Endometrial microvascular endothelial cells (primary cell): ENCODE measurements around the gene TMEM255B. TPM values are rescaled to one million over a fixed set of nuclear protein-coding genes. Genes with fewer than 3 reads are reported as not detected.
"Not testable (repeated sequence)": the region's sequence is repeated elsewhere in the genome, so short reads cannot be mapped to it uniquely, and the experiment has no call there.

Source experiments
- in situ Hi-C: cut with HindIII; loops from 2 replicates; pipeline ENCODE4 v1.10.0; 2017; ENCODE audit warnings: low sequenced_read_pairs, low pct_unique_long_range_greater_than_20kb; ENCODE audit errors: inconsistent ontology term
- total RNA-seq: library from RNA; depleted of rRNA; stranded (reverse); fragments of >200 nt; gene quantifications from one replicate; pipeline ENCODE4 v1.2.3, GENCODE V29; 2015; ENCODE audit errors: inconsistent ontology term

Gene TMEM255B
- total RNA-seq, 1 donor from 2014 or later = 31.3 TPM

DNA sequence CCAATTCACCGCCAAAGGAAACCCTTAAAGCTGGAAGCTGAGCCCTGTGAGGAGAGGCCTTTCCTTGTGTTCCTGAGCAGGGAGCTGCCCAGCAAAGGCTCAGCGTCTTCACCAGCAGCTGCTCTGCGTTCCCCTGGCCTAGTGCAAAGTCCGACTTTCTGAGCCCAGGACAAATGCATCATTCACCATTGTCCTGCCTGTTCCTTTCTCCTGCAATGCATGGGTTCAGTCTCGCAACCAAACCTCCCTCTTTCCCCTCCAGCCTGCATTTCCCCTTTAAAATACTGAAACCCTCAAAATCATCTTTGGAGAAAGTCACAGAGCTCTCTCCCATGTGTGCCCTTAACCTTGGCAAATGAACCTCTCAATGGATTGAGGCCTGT is 12.9 kb upstream of the TMEM255B start:
- in situ Hi-C loops = no loop called here

DNA sequence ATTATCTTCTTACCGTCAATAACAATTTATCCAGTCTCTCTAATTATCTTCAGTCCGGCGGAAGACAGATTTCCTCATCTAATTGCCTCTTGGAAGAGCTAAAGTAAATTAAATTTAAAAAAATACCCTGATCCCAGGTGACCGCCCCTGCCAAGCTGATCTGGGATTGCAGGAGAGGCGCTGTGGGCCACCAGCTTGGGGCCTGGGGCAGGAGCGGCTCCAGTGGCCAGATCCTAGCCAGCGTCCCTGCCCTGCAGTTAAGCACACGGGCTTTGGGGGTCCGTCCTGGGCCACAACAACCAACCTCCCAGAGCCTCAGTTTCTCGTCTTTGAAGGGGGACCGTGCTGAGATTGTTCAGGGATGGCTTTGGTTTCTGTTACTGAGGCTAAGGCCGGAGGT is 12.4 kb upstream of the TMEM255B start:
- in situ Hi-C loops = no loop called here

DNA sequence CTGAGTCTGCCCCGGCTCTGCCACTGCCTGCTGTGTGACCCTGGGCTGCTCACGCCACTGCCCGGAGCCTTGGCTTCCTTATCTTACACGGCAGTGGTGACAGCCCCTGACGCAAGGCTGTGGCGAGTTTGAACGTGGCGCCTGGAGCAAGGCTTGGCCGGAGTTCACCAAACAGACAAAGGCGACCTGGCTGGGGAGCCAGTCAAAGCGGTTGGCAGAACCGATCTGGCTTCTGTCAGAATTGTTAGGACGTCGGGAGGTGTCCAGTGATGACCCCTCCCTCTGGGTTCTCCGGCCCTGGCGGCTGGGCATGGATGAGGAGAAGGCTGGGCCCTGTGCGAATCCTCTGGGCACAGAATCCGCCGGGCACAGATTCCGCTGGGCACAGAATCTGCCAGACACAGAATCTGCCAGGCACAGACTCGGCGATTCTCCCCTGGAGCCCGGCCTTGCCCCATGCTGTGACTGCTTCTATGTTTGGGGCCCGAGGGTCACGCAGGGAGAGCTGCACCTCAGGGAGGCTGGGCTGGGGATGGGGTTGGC is 11.7 kb upstream of the TMEM255B start:
- in situ Hi-C loops = no loop called here

DNA sequence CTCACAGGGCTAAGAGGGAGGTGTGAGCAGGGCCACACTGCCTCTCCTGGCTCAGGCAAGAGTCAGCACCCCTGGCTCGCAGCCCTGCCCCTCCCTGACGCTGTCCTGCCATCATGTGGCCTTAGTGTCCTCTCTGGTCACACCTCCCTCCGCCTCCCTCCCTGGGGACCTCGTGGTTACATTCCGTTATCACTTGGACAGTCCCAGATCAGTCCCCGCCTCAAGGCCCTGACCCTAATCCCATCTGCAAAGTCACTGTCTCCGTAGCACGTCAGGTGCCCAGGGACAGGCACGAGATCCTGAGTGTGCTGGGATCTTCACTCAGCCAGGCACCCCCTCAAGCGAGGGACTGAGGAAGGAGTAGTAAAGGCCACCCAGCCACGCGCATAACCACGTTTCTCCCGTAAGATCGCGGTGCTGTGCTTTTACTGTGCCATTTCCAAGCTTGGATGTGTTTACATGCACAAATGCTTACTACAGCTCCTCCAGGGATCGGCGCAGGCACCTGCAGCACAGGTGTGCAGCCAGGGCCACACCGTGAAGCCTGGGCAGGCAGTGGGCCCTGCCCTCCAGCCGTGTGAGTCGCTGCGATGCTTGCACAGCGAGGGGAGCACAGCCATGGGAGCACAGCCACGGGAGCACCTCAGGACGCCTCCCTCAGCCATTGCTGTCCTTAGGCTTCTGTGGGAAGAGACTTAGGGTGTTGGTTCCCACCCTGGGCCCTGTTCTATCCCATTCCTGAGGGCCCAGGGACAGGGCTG is 10.7 kb upstream of the TMEM255B start:
- in situ Hi-C loops = no loop called here

DNA sequence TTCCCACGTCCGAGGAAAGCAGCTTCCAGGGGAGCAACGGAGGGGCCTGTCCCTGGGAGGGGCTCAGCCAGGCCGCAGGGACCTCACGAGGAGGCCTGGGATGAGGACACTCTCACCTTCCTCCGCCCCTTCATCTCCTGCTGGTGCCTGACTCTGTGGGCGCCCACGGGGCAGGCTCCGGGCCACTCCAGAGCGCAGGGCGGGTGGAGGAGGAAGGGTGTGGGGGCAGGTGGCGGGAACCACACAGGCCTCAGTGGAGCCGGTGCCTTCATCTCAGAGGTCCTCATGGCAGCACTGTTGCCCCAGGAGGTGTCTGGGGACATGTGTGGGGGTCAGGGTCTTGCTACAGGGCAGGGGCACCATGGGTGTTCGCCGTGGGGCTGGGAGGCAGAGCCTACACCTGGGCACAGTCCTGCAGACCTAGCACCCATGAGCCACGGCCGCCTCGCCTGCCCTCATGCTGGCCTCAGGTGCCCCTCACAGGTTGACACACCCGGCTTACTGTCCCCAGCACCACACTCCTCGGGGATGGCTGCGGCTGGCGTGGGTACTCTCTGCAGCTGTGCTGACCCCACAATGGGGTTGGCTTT is 10.1 kb upstream of the TMEM255B start:
- in situ Hi-C loops = no loop called here

DNA sequence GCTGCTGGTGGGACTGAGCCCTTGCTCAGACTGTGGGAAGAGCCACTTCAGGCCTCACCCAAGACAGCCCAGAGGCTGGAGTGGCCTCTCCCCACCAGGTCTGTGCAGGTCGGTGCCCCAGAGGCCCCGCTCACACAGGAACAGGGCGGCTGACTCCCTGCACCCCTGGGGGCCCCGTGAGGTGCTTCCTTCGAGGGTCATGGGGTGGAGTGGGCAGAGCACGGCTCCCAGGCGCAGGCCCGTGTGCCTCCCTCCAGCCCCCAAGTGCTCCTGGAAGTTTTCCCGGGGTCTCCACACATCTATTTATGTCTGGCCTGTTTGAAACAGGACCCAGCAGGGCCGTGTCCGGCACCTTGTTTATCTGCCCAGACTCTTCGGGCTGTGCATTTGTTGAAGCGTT is 9.5 kb upstream of the TMEM255B start:
- in situ Hi-C loops = no loop called here

DNA sequence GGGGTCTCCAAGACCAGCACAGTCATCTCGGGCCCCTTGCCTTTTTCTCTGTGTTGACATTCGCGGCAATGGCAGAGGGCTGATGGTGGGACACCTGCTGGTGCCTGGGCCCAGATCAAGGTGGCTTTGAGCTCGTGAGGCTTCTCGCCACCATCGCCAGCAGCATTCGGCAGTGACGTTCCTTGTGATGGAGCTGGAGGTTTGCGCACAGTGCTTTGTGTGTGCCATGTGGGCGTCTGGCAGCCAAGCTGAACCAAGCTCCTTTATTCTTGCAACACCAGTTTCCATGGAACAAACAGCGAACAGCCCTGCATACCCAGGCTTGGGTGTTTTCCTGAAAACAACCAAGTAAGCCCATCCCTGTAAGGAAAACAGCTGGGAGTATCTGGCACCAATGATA is 9.1 kb upstream of the TMEM255B start:
- in situ Hi-C loops = no loop called here

DNA sequence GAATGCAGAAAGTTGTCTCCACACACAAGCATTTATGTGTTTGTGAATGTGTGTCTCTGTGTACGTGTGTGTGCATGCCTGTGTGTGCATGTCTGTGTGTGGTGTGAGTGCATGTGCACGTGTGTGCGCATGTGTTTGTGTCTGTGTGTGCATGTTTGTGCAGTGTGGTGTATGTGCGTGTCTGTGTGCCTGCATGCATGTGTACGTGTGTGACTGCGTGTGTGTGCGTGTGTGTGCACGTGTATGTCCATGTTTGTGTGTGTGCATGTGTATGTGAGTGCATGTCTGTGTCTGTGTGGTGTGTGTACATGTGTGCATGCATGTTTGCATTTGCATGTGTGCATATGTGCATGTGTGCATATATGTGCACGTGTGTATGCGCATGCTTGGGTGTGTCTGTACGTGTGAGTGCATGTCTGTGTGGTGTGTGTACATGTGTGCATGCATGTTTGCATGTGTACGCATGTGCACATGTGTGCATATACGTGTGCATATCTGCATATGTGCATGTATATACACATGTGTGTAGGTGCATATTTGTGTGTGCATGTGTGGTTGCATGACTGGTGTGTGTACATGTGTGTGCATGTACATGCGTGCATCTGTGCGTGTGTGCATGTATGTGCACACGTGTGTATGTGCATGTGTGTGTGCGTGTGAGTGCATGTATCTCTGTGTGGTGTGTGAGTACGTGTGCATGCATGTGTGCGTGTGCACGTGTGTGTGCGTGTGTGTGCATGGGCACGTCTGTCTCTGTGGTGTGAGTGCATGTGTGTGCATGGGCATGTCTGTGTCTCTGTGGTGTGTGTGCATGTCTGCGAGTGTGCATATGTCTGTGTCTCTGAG is 8.2 kb upstream of the TMEM255B start:
- in situ Hi-C loops = no loop called here

DNA sequence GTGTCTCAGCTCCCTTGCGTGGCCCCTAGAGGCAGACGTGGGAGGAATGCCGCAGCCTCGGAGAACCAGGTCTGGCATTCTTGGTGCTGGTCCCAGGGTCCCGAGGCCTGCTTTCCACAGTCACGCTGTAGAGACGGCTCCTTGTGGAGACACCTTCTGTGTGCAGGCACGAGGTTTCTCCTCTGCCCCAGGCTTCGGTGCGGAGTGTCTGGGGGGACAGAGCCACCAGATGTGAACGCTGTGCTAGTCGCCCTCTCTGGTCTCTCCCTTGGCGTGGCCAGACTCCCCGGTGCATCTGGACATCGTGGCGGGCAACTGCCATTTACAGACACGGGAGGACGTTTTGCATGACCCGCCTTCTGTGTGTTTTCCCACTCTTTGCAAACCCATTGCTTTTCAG is 7.5 kb upstream of the TMEM255B start:
- in situ Hi-C loops = no loop called here

DNA sequence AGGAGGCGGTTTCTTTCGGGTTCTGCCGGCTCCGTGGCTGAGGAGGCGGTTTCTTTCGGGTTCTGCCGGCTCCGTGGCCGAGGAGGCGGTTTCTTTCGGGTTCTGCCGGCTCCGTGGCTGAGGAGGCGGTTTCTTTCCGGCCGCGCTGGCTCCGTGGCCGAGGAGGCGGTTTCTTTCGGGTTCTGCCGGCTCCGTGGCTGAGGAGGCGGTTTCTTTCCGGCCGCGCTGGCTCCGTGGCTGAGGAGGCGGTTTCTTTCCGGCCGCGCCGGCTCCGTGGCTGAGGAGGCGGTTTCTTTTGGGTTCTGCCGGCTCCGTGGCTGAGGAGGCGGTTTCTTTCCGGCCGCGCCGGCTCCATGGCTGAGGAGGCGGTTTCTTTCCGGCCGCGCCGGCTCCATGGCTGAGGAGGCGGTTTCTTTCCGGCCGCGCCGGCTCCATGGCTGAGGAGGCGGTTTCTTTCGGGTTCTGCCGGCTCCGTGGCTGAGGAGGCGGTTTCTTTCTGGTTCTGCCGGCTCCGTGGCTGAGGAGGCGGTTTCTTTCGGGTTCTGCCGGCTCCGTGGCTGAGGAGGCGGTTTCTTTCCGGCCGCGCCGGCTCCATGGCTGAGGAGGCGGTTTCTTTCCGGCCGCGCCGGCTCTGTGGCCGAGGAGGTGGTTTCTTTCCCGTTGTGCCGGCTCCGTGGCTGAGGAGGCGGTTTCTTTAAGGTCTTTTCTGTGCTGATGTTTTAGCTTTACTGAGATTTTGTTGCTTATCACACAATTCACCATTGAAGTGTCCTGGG is 6.6 kb upstream of the TMEM255B start:
- in situ Hi-C loops = not testable (repeated sequence)

DNA sequence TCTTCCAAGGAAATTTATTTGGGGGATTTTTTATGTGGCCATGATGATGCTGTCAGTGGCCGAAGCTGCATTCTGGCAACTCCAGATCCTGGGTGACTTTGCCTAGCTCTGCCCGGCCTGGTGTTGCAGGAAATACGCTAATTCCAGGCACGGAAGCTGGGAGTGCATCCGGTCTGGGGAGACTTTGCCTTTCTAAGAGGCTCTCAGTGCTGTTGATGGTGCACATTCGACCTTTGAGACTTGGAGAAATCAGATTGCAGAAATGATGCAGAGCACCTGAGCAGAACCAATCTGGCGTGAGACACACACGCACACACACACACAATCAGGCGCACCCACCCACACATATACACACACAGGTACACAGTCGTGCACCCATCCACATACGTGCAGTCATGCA is 5.9 kb upstream of the TMEM255B start:
- in situ Hi-C loops = no loop called here

DNA sequence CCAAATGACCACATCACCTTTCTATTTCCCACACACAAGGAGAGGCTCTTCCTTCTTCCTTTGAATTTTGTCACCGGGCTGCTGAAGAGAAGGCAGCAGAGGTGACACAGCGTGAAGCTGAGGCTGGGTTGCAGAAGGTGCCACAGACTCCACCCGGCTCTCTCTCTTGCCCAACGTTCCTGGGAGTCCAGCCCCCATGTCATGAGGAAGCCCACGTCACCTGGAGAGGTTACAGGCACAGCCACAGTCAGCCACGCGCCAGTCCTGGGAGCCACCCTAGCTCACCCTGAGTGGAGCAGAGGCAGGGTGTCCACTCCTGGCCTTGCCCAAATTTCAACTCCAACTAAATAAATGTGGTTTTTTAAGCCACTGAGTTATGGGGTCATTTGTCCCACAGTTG is 4.8 kb upstream of the TMEM255B start:
- in situ Hi-C loops = no loop called here

DNA sequence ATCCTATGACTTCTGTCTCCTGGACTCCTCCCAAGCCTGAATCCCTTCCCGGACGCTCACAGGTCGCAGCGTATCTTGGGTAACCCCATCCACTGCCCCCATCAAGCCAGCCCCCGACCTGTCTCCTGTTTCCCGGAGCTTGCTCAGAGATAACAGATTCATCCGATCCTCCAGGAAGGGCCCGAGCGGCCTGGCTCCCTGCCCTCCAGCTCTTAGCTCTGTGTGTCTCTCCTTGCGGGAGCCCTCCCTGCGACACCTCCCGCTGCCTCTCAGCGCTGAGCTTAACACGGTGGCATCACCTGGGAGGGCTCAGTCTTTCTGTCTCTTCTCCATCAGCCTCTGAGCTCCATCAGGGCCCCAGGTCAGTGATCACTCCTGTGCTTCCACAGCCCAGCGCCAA is 4.3 kb upstream of the TMEM255B start:
- in situ Hi-C loops = no loop called here

DNA sequence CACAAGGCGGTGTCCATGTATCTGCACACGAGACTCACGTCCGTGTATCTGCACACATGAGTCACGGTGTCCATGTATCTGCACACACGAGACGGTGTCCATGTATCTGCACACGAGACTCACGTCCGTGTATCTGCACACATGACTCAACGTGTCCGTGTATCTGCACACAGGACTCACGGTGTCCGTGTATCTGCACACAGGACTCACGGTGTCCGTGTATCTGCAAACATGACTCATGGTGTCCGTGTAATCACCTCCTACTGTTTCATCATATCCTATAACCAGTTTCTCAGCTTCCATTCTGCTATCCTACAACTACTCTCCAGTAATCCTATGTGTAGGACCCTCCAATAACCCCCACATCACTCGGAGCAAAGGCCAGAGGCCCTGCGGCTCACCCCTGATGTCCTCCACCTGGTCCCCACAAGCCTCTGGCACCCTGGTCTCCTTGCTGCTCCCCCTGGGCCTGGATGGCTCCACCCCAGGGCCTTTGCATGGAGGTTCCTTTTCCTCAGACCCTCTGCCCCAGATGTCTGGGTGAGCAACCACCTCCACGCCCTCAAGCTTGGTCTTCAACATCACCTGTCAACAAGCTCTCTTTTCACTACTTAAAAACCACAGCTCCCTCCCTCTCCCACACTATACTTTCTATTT is 2.5 kb upstream of the TMEM255B start:
- in situ Hi-C loops = no loop called here

DNA sequence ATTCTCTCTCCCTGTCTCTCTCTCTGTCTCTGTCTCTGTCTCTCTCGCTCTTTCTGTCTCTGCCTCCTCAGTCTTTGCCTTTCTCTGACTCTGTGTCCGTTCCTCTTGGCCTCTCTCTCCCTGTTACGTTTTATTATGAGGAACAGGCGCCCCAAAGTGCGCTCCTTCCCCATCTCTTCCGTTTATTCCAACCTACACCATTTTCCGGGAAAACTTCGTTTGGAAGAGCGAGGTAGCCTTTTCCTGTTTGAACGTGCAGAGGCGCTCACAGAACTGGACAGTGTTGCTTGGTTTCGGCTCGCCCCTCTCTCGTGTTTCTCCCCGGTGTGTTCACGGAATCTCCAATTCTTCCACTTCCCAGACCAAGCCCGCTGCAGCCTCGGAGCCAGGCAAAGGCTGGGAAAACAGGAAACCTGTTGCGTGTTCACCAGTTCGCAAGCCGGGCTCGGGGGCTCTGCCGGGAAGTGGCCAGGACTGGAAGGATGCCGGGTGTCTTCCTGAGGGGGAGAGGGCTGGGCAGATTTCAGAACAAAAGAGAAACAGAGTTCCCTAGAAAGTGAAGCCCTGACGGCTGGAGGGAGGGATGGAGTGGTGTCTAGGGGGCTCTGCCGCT is 605 bp downstream of the TMEM255B start:
- in situ Hi-C loops = no loop called here

DNA sequence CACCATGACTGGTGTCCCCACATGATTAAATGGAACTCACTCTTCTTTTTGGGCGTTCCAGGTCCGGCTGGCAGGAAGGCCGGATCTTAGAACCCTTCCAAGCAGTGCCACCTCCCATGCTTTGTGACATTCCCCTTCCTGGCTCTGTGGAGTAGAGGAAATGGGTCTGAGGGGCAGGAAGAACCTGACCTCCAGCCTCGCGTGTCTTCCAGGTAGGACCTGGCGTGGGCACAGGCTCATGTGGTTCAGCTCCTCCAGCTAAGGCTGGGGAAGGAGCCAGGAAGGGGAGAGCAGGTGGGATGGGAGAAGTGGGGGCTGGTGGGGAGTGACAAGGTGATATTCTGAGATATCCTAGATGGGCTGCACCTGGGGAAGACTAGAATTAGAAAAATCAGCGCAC is 2.1 kb downstream of the TMEM255B start:
- in situ Hi-C loops = no loop called here

DNA sequence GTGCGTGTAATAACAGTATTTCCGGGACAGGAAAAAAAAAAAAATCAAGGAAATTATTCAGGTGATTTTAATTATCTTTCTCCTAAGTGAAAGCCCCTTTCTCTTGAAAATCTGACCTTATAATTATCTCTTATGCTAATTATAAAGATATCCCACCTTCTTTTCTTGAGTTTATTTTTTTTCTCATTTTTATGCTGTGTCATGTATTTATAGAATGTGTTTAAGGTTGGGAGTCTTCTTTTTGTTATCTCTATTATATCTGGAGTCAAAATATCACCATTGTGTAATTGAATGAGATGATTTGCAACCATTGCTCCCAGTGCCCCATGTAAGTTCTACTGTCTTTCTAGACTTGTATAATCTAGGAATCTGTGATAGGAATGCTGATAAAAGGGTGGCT is 3.0 kb downstream of the TMEM255B start:
- in situ Hi-C loops = no loop called here

DNA sequence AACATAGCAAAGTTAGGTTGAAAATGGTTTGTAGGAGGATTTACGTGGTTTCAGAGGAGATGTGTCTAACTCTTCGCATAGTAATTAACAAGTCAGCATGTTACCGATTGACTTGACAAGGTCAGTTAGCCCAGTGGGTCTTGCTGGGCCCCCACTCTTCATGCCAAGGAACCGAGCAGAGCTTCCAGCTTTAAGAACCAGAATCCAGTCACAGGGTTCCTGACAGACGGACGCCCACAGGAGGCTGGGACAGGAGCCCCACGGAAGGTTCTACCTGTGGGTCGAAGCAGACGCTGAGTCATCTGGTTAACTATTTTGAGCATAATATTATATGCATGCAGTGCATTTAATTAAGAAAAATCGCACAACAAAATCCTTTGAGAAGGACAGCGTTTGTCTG is 3.5 kb downstream of the TMEM255B start:
- in situ Hi-C loops = no loop called here
